Esophagus muscularis mucosa (tissue), 3 donors: Measurements from ENCODE around the gene THBS1.

Experiments
- POLR2A ChIP-seq: fragments of 450-650 bp; IDR thresholded peaks from one replicate; pipeline ENCODE4 v1.6.1; 2017; ENCODE audit warnings: antibody characterized with exemption, moderate library complexity, mild to moderate bottlenecking, low read depth
- TF ChIP-seq, protein P1 (sequence below), 3 experiments: fragments of 200-600 bp in 2 of 3; fragments of 450-650 bp in 1 of 3; sonication (generic) in 2 of 3; IDR thresholded peaks; one replicate each; pipeline ENCODE4 v1.5.1; 2017 to 2019; ENCODE audit warnings: antibody characterized with exemption in 3 of 3, mild to moderate bottlenecking in 2 of 3, moderate library complexity in 1 of 3

DNA sequence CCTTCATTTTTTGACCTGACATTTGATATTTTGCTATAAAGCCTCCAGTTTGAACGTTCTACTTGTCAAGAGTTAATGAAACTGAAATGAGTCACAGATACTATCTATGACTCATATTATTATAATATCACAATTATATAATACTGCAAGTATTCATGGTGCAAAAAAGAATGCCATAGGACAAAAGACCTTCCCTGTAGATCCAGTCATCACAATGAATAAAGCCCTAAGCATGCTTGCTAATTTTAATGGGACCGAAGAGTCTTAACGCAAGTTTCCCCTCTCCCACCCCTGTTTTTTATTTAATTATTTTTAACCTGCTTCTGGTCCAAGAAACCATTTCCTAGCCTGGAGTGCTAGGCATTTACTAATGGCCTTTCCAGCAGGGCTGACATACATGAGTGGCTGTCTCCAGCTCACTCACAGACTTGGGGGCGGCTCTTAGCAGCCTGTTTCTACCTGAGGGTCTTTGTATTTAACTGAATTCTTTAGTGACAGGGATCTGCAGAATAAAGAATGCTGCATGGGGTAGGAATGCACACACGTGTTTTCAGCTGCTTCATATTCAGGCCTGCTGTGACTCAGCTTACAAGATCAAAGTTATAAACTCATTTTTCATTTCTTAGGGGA lies 61.2 kb downstream of the THBS1 start:
- TF ChIP-seq, protein P1, sequence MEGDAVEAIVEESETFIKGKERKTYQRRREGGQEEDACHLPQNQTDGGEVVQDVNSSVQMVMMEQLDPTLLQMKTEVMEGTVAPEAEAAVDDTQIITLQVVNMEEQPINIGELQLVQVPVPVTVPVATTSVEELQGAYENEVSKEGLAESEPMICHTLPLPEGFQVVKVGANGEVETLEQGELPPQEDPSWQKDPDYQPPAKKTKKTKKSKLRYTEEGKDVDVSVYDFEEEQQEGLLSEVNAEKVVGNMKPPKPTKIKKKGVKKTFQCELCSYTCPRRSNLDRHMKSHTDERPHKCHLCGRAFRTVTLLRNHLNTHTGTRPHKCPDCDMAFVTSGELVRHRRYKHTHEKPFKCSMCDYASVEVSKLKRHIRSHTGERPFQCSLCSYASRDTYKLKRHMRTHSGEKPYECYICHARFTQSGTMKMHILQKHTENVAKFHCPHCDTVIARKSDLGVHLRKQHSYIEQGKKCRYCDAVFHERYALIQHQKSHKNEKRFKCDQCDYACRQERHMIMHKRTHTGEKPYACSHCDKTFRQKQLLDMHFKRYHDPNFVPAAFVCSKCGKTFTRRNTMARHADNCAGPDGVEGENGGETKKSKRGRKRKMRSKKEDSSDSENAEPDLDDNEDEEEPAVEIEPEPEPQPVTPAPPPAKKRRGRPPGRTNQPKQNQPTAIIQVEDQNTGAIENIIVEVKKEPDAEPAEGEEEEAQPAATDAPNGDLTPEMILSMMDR (IDR thresholded peaks at IDR 0.05) = no peak
- TF ChIP-seq POLR2A = no peak
